GM12878 (cell line): ENCODE results near the gene CDH18. TPM values are rescaled to one million over a fixed set of nuclear protein-coding genes. Genes with fewer than 3 reads are reported as not detected.

Experiments
- ATAC-seq: fragments of 200-7000 bp; cut with Tn5 transposase; 3 replicates; pipeline ENCODE4 v1.9.1; 2020; ENCODE audit warnings: mild to moderate bottlenecking, moderate library complexity
- Bru-seq: library from RNA; stranded (reverse); fragments of 400-500 nt; gene quantifications from one replicate; lab custom pipeline; 2021; lab: Mats Ljungman, UMichigan
- BruChase-seq, 2 experiments: library from RNA; stranded (reverse); fragments of 400-500 nt; gene quantifications; one replicate each; lab custom pipeline; 2021; lab: Mats Ljungman, UMichigan
- BruUV-seq: library from RNA; stranded (reverse); fragments of 400-500 nt; replicated peaks from 2 replicates; lab custom pipeline; 2021; lab: Mats Ljungman, UMichigan
- CTCF ChIA-PET: fragments of 300-600 bp; sonication (Branson Sonifier 250); formaldehyde crosslinking; extraction: SDS; loops from one replicate; lab custom pipeline; 2021; ENCODE audit warnings: inconsistent platforms; lab: Yijun Ruan, JAX
- POLR2A ChIA-PET: fragments of 350-600 bp; formaldehyde crosslinking; extraction: SDS; loops from one replicate; lab custom pipeline; 2021; ENCODE audit warnings: inconsistent platforms; lab: Charles Lee
- RAD21 ChIA-PET: fragments of 300-600 bp; sonication (Branson Sonifier 250); formaldehyde crosslinking; loops from one replicate; lab custom pipeline; 2023; ENCODE audit warnings: antibody characterized with exemption; ENCODE audit not compliant: unreplicated experiment; lab: Charles Lee
- SMC1A ChIA-PET: fragments of 300-600 bp; sonication (Branson Sonifier 250); formaldehyde crosslinking; loops from one replicate; lab custom pipeline; 2023; ENCODE audit not compliant: unreplicated experiment, uncharacterized antibody; lab: Charles Lee
- DNase-seq: peaks from one replicate; pipeline ENCODE4 v3.0.0-alpha.2; 2011; ENCODE audit warnings: low read depth, low spot score
- FAIRE-seq: peaks from 3 replicates; lab custom pipeline; 2011; peaks lifted over from hg19 to GRCh38; lab: Jason Lieb, UNC
- H2AFZ ChIP-seq: 2 replicates; pipeline ENCODE4 v1.6.0; 2011; ENCODE audit warnings: low read depth, low read length, control low read depth; ENCODE audit not compliant: control insufficient read depth
- H3K27ac ChIP-seq: 2 replicates; pipeline ENCODE4 v1.5.1; 2011; ENCODE audit warnings: control low read depth; ENCODE audit not compliant: control insufficient read depth, insufficient read depth
- H3K27me3 ChIP-seq, 2 experiments: replicated peaks in 1 of 2; 2 replicates each; pipeline versions ENCODE4 v1.6.0 to v1.6.1; 2011; ENCODE audit warnings: low read length in 1 of 2; ENCODE audit not compliant: control insufficient read depth in 2 of 2, insufficient read depth in 2 of 2
- H3K36me3 ChIP-seq, 2 experiments: 2 replicates each; pipeline ENCODE4 v1.5.1; 2011; ENCODE audit warnings: low read length in 1 of 2; ENCODE audit not compliant: control insufficient read depth in 2 of 2, insufficient read depth in 2 of 2
- H3K4me1 ChIP-seq: 2 replicates; pipeline ENCODE4 v1.6.1; 2011; ENCODE audit warnings: mild to moderate bottlenecking, low read length, moderate library complexity, mixed read lengths; ENCODE audit not compliant: control insufficient read depth, insufficient read depth
- H3K4me2 ChIP-seq: 2 replicates; pipeline ENCODE4 v1.6.0; 2011; ENCODE audit warnings: control low read depth; ENCODE audit not compliant: control insufficient read depth, insufficient read depth
- H3K4me3 ChIP-seq: fragments of 200-600 bp; sonication (generic); 2 replicates; pipeline ENCODE4 v1.5.1; 2016
- H3K79me2 ChIP-seq: 2 replicates; pipeline ENCODE4 v1.6.0; 2011; ENCODE audit warnings: low read length; ENCODE audit not compliant: control insufficient read depth, insufficient read depth
- H3K9ac ChIP-seq: 2 replicates; pipeline ENCODE4 v1.8.0; 2011; ENCODE audit warnings: low read length, control low read depth, mixed read lengths; ENCODE audit not compliant: control insufficient read depth, insufficient read depth
- H3K9me3 ChIP-seq: replicated peaks from 3 replicates; pipeline ENCODE4 v1.5.1; 2011; ENCODE audit warnings: mild to moderate bottlenecking, low read length; ENCODE audit not compliant: control insufficient read depth, insufficient read depth
- H4K20me1 ChIP-seq: 2 replicates; pipeline ENCODE4 v1.6.0; 2011; ENCODE audit not compliant: control insufficient read depth, insufficient read depth
- ASH2L ChIP-seq: fragments of 300-600, 200-600 bp; sonication (generic); IDR thresholded peaks from 2 replicates; pipeline ENCODE4 v1.6.1; 2017; ENCODE audit warnings: low read depth, mild to moderate bottlenecking, borderline replicate concordance
- BHLHE40 ChIP-seq, 2 experiments: fragments of 450-650 bp in 1 of 2; IDR thresholded peaks; 2 replicates each; pipeline ENCODE4 v1.6.1; 2011 to 2017; ENCODE audit warnings: low read depth in 2 of 2, borderline replicate concordance in 1 of 2, improper control_type of control experiment in 1 of 2, low read length in 1 of 2, mild to moderate bottlenecking in 1 of 2
- FOXK2 ChIP-seq: fragments of 450-650 bp; IDR thresholded peaks from 2 replicates; pipeline ENCODE4 v1.6.1; 2017; ENCODE audit warnings: mild to moderate bottlenecking, moderate library complexity
- GATAD2B ChIP-seq: fragments of 450-650 bp; conservative IDR thresholded peaks from 2 replicates; pipeline ENCODE4 v1.6.1; 2017; ENCODE audit warnings: low read depth, mild to moderate bottlenecking, moderate library complexity
- JUNB ChIP-seq: IDR thresholded peaks from 2 replicates; pipeline ENCODE4 v1.6.1; 2016; ENCODE audit warnings: antibody characterized with exemption, mild to moderate bottlenecking
- MTA3 ChIP-seq: IDR thresholded peaks from 2 replicates; pipeline ENCODE4 v1.6.1; 2012; ENCODE audit warnings: low read length, inconsistent platforms, borderline replicate concordance
- PAX8 ChIP-seq: fragments of 450-650 bp; IDR thresholded peaks from 2 replicates; pipeline ENCODE4 v1.6.1; 2017; ENCODE audit warnings: mild to moderate bottlenecking, moderate library complexity
- RCOR1 ChIP-seq: conservative IDR thresholded peaks from 2 replicates; pipeline ENCODE4 v1.6.1; 2012; ENCODE audit warnings: low read depth, low read length, improper control_type of control experiment
- SIX5 ChIP-seq: IDR thresholded peaks from 2 replicates; pipeline ENCODE4 v1.6.1; 2011; ENCODE audit warnings: mild to moderate bottlenecking, low read depth, low read length, moderate library complexity; ENCODE audit not compliant: severe bottlenecking
- TARDBP ChIP-seq: IDR thresholded peaks from 2 replicates; pipeline ENCODE4 v1.6.1; 2016; ENCODE audit warnings: borderline replicate concordance
- YY1 ChIP-seq: IDR thresholded peaks from 2 replicates; pipeline ENCODE4 v1.6.1; 2011; ENCODE audit warnings: low read depth, mild to moderate bottlenecking, low read length
- ZBED1 ChIP-seq: IDR thresholded peaks from 2 replicates; pipeline ENCODE4 v1.6.1; 2016; ENCODE audit warnings: borderline replicate concordance
- ZNF622 ChIP-seq: fragments of 450-650 bp; IDR thresholded peaks from 2 replicates; pipeline ENCODE4 v1.6.1; 2017; ENCODE audit warnings: mild to moderate bottlenecking, inconsistent platforms
- ZZZ3 ChIP-seq: IDR thresholded peaks from 2 replicates; pipeline ENCODE4 v1.6.1; 2011; ENCODE audit warnings: low read depth; ENCODE audit not compliant: control insufficient read depth, insufficient read length
- WGBS: methylation state at CpG from one replicate; pipeline ENCODE4 v1.1.6; 2016; ENCODE audit warnings: low lambda C conversion rate; ENCODE audit not compliant: insufficient replicate concordance, insufficient coverage; ENCODE audit errors: missing lambda C conversion rate; 5-methylcytosine and 5-hydroxymethylcytosine counted together
- in situ Hi-C: fragments of 300-500 bp; cut with MboI; formaldehyde crosslinking; loops from 9 replicates; pipeline ENCODE4 v1.14.3; 2018; ENCODE audit warnings: mixed read lengths
- intact Hi-C: fragments of 100-400 bp; cut with micrococcal nuclease; formaldehyde crosslinking; loops from one replicate; pipeline ENCODE4 v1.14.2; 2022; ENCODE audit not compliant: unreplicated experiment
- long read RNA-seq, 2 experiments: library from polyadenylated mRNA; unstranded; transcript quantifications; one replicate each; pipeline ENCODE4 v2.0.0, GENCODE V29; 2019 to 2020
- polyA minus RNA-seq, 3 experiments: library from RNA; depleted of rRNA, polyadenylated mRNA; stranded (reverse); fragments of >200 nt; gene quantifications; 2 replicates each; pipeline ENCODE4 v1.2.3, GENCODE V29; 2011
- polyA plus RNA-seq, 11 experiments: library from polyadenylated mRNA; depleted of rRNA in 4 of 11; unstranded in 6 of 11; stranded (reverse) in 5 of 11; fragments of >200 nt; fragmentation: Nextera tagmentation in 4 of 11; fragmentation: Illumina TruSeq in 1 of 11; extraction: Ambion mirVana in 4 of 11; extraction: Trizol in 1 of 11; gene quantifications; 1 replicate in 1 of 11; 2 replicates in 10 of 11; pipeline versions ENCODE4 v1.2.1 to v1.2.3, GENCODE V29; 2011 to 2016; ENCODE audit warnings: inconsistent platforms in 2 of 11, missing spikeins in 2 of 11, low read depth in 1 of 11
- total RNA-seq, 4 experiments: library from RNA; depleted of rRNA in 3 of 4; stranded (reverse); fragments of >200 nt in 3 of 4; fragmentation: Illumina TruSeq in 1 of 4; extraction: Trizol in 1 of 4; gene quantifications; 2 replicates each; pipeline versions ENCODE4 v1.2.1 to v1.2.3, GENCODE V29; 2013 to 2021
- TF ChIP-seq, protein P1 (sequence below): fragments of 450-650 bp; IDR thresholded peaks from 2 replicates; pipeline ENCODE4 v1.6.1; 2016; ENCODE audit warnings: mild to moderate bottlenecking

CDH18 gene, protein sequence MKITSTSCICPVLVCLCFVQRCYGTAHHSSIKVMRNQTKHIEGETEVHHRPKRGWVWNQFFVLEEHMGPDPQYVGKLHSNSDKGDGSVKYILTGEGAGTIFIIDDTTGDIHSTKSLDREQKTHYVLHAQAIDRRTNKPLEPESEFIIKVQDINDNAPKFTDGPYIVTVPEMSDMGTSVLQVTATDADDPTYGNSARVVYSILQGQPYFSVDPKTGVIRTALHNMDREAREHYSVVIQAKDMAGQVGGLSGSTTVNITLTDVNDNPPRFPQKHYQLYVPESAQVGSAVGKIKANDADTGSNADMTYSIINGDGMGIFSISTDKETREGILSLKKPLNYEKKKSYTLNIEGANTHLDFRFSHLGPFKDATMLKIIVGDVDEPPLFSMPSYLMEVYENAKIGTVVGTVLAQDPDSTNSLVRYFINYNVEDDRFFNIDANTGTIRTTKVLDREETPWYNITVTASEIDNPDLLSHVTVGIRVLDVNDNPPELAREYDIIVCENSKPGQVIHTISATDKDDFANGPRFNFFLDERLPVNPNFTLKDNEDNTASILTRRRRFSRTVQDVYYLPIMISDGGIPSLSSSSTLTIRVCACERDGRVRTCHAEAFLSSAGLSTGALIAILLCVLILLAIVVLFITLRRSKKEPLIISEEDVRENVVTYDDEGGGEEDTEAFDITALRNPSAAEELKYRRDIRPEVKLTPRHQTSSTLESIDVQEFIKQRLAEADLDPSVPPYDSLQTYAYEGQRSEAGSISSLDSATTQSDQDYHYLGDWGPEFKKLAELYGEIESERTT
- 0.20 and 0.50 TPM in 2 replicates for total RNA-seq (2013; cell fraction: nucleolus; rRNA removed)
- total RNA-seq (2014; rRNA removed): not detected in 2 replicates
- total RNA-seq (2014; rRNA removed; fragmentation: Illumina TruSeq; extraction: Trizol): not detected in 2 replicates
- not detected in 2 replicates for total RNA-seq (2021)
- not detected for polyA plus RNA-seq (2011; ENCODE audit: low read depth)
- 0.37 and 0.41 TPM in 2 replicates for polyA plus RNA-seq (2011; rRNA removed)
- polyA plus RNA-seq (2011; cell fraction: cytosol; rRNA removed): 0.13 and 0.18 TPM in 2 replicates
- polyA plus RNA-seq (2011; cell fraction: nucleus; rRNA removed): 0.61 and 0.69 TPM in 2 replicates
- polyA plus RNA-seq (2012): not detected in 2 replicates
- not detected in 2 replicates for polyA plus RNA-seq (2014; fragmentation: Illumina TruSeq; extraction: Trizol)
- polyA plus RNA-seq (2014; fragmentation: Nextera tagmentation; extraction: Ambion mirVana): not detected
- not detected in 2 replicates for polyA plus RNA-seq (2014; rRNA removed)
- not detected for polyA plus RNA-seq (2016; fragmentation: Nextera tagmentation; extraction: Ambion mirVana)
- 0.67 and 1.4 TPM in 2 replicates for polyA minus RNA-seq (2011; rRNA and poly(A)+ RNA removed)
- not detected in 2 replicates for polyA minus RNA-seq (2011; cell fraction: cytosol; rRNA and poly(A)+ RNA removed)
- polyA minus RNA-seq (2011; cell fraction: nucleus; rRNA and poly(A)+ RNA removed): 0.36 and 1.2 TPM in 2 replicates
- Bru-seq, nascent RNA: percentile 1 among the genes with signal in this experiment
- percentile 1 among the genes with signal in this experiment for BruChase-seq, experiment 1, labeled RNA remaining after a 6-hour chase
- BruChase-seq, experiment 2, labeled RNA remaining after a 2-hour chase: percentile 0 among the genes with signal in this experiment
- long read RNA-seq, experiment 1: 0 reads
- long read RNA-seq, experiment 2, partial matches to known transcripts: 0 of 4 reads
- long read RNA-seq, experiment 2, other reads (novel, unspliced or antisense): 4 of 4 reads

DNA sequence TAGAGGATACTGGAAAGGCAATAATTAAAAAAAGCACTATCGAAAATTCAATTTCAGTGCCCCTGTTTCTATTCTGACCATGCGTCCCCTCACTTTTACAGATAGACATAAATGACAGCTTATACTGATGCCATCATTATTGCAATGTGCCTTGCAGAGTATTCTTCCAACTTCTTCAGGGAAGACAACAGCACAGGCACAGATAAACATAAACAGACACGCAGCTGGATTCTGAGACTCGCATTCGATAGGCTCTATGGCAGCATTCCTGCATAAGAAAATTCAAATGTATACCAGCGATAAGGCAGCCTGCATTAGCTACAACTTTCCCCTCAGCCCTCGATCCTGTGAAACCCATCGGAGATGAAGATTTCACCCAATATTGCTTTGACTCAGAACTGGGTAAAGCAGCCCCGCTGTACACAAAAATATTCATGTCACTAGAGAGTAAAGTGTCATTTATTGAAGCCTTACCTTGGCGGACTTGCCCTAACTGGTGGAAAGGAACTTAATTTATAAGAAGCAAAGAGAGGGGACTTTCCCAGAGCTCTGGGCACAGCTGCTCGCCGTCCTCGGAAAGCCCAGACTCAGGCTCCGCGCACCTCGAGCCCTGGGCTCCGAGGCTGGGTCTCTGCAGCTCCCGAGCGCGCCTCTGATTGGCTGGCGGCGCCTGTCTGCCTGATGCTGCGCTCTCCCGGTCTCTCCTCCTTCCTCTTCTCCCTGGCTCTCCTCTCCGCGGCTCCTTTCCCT lies at the start of gene CDH18:
Gene CDH18, minus strand, starts transcription at position 589 of the 750 bp plus-strand sequence. CDS start 149,214 bp downstream, outside the sequence.
- Histone ChIP-seq H4K20me1 (no peaks in the 10 kb centered on the region), H3K79me2 (no peaks in the 10 kb centered on the region), H3K4me3 (no peak within 1 kb of the TSS), H3K27me3 (no peaks in the 10 kb centered on the region), H3K4me1 (no peaks in the 10 kb centered on the region), H3K27ac (no peak within 1 kb of the TSS), H3K4me2 (no peak within 1 kb of the TSS)
- FAIRE-seq (no peak), DNase-seq (no peak)
- ChIA-PET POLR2A (no interaction called here), SMC1A (no interaction called here), CTCF (no interaction called here)
- BruUV-seq: no TSS peak
- in situ Hi-C loops: no loop called here
- TF ChIP-seq RCOR1: no peak
- no peak for TF ChIP-seq PAX8
- TF ChIP-seq, protein P1, sequence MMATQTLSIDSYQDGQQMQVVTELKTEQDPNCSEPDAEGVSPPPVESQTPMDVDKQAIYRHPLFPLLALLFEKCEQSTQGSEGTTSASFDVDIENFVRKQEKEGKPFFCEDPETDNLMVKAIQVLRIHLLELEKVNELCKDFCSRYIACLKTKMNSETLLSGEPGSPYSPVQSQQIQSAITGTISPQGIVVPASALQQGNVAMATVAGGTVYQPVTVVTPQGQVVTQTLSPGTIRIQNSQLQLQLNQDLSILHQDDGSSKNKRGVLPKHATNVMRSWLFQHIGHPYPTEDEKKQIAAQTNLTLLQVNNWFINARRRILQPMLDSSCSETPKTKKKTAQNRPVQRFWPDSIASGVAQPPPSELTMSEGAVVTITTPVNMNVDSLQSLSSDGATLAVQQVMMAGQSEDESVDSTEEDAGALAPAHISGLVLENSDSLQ: no peak
- TF ChIP-seq ZBED1: no peak
- no peak for TF ChIP-seq JUNB
- no peak for TF ChIP-seq ASH2L
- TF ChIP-seq YY1: no peak
- TF ChIP-seq TARDBP: no peak
- no peak for TF ChIP-seq FOXK2
- no peak for TF ChIP-seq MTA3
- TF ChIP-seq SIX5: no peak
- TF ChIP-seq GATAD2B: no peak
- no peak for TF ChIP-seq ZZZ3
- TF ChIP-seq ZNF622: no peak
- no peak for TF ChIP-seq BHLHE40 (IDR thresholded peaks at IDR 0.05; ENCODE audit: borderline replicate concordance in 1 of 2, low read depth in 2 of 2, low read length in 1 of 2)
- TF ChIP-seq, all 136 proteins: peak for 0
- no peaks in the 10 kb centered on the region for H3K9me3 ChIP-seq
- intact Hi-C loops: no loop called here
- peak; percentile 79 for ATAC-seq
- 33% methylated on average over 18 of the region's 26 CpGs for WGBS
- RAD21 ChIA-PET: no interaction called here
- H3K36me3 ChIP-seq: no peaks in the 10 kb centered on the region
- no peak within 1 kb of the TSS for H3K9ac ChIP-seq
- H2AFZ ChIP-seq: no peak within 1 kb of the TSS
